ENCODE measurements around the gene LARP1. TPM values are rescaled to one million over a fixed set of nuclear protein-coding genes. Genes with fewer than 3 reads are reported as not detected.

Gene LARP1
- 40.0 and 66.7 TPM in 2 replicates for total RNA-seq

GRCh38 chr5:154755361-154756008 is at the start of gene LARP1:
Gene LARP1 (plus strand): TSS chr5:154755377. CDS start chr5:154755758, 381 bp downstream.

DNA sequence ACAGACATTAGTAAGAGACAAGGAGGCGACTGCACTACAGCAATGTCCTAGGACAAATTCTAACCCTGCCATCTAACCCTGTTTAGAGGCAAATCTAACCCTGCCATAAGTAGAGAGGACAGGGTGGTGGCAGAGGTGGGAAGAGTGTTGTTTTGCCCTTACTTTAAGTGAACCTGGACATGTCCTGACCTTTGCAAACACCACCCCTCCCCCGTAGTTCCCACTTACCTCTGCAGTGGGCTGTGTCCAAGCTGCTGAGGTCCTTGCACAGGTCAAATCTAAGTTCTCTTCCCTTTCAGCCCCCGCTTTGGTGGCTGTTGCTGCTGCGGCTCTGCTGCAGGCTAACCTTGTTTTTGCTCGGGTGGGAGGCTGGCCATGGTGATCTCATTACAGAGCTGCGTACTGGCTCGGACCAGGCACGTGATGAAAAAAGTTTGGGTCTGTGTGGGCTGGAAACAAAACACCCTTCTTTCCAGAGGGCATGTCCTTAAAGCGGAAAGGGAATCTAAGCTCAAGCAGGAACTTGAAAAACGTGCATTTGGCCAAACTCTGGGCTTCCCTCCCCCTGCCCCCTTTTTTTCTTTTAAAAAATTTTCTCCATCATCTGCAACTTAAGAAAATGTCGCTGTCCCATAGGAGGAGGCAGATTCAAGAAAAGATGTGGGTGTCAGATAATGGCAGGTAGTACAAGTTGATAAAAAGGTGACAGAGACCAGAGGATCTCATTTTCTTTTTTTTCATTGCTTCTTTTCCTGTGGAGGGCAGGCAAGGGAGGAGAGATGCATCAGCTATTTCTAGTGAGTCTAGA is 95.3 kb downstream of the LARP1 start, which contains the start of gene FAXDC2:
Gene FAXDC2, minus strand, starts transcription at position 349 of the 808 bp plus-strand sequence. CDS start 12,425 bp downstream, outside the sequence.

GRCh38 chr5:154858297-154858971 is 103.3 kb downstream of the LARP1 start, which contains the start of gene CNOT8:
Gene CNOT8 (plus strand): TSS chr5:154858627. CDS start chr5:154863279, 4,652 bp downstream.

Other genes starting within 250 kb of the LARP1 start
- 0.77 and 7.9 TPM in 2 replicates for gene FAXDC2, start 95.2 kb downstream of the LARP1 start, total RNA-seq
- 64.6 and 110 TPM in 2 replicates for gene CNOT8, start 103.2 kb downstream of the LARP1 start, total RNA-seq
- 14.4 and 28.4 TPM in 2 replicates for gene GEMIN5, start 182.8 kb downstream of the LARP1 start, total RNA-seq
- 27.6 and 35.3 TPM in 2 replicates for gene MRPL22, start 185.7 kb downstream of the LARP1 start, total RNA-seq

Data from regular cardiac myocyte (primary cell).